ENCODE measurements around the gene MADD.

GRCh38 chr11:47375020-47375419 lies 105.1 kb downstream of the MADD start:
- TF ChIP-seq, protein P1, sequence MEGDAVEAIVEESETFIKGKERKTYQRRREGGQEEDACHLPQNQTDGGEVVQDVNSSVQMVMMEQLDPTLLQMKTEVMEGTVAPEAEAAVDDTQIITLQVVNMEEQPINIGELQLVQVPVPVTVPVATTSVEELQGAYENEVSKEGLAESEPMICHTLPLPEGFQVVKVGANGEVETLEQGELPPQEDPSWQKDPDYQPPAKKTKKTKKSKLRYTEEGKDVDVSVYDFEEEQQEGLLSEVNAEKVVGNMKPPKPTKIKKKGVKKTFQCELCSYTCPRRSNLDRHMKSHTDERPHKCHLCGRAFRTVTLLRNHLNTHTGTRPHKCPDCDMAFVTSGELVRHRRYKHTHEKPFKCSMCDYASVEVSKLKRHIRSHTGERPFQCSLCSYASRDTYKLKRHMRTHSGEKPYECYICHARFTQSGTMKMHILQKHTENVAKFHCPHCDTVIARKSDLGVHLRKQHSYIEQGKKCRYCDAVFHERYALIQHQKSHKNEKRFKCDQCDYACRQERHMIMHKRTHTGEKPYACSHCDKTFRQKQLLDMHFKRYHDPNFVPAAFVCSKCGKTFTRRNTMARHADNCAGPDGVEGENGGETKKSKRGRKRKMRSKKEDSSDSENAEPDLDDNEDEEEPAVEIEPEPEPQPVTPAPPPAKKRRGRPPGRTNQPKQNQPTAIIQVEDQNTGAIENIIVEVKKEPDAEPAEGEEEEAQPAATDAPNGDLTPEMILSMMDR (conservative IDR thresholded peaks at IDR 0.05; ENCODE audit: low read depth in 2 of 2), result no peak
- TF ChIP-seq CREB1 (CRISPR knock-in tag; IDR thresholded peaks at IDR 0.05; ENCODE audit: low read depth) (no peak), POLR2AphosphoS5 (IDR thresholded peaks at IDR 0.05; ENCODE audit: low read depth) (no peak), EZH2 (IDR thresholded peaks at IDR 0.05; ENCODE audit: low read depth, unreplicated experiment) (no peak), STAT1 (IDR thresholded peaks at IDR 0.05; ENCODE audit: unreplicated experiment) (no peak), EZH2phosphoT487 (IDR thresholded peaks at IDR 0.05; ENCODE audit: unreplicated experiment) (no peak)

All from GM23338 (cell line).